Activated CD4-positive, alpha-beta T cell treated with anti-CD3 and anti-CD28 coated beads, Interleukin-2, amount 50 U/mL, for 1 hour (primary cell): ENCODE results near the gene TMEM87A.

Experiments used
- DNase-seq: peaks from one replicate; pipeline ENCODE4 v3.0.0-alpha.2; 2020

The TMEM87A gene

GRCh38 chr15:42199126-42199525 is 74.1 kb downstream of the TMEM87A start:
- DNase-seq = no peak

- no peak for DNase-seq
Measured at GRCh38 chr15:42198516-42198915, 74.7 kb downstream of the TMEM87A start.

GRCh38 chr15:42194513-42194912 is 78.7 kb downstream of the TMEM87A start:
- no peak for DNase-seq

- DNase-seq = no peak
Measured at GRCh38 chr15:42193383-42193782, 79.8 kb downstream of the TMEM87A start.

- no peak for DNase-seq
Measured at GRCh38 chr15:42191610-42192346, 81.5 kb downstream of the TMEM87A start.

- no peak for DNase-seq
Measured at GRCh38 chr15:42190370-42190769, 82.9 kb downstream of the TMEM87A start.

GRCh38 chr15:42185801-42186200 is 87.4 kb downstream of the TMEM87A start:
- DNase-seq = no peak

- no peak for DNase-seq
Measured at GRCh38 chr15:42184736-42185135, 88.5 kb downstream of the TMEM87A start.

GRCh38 chr15:42184296-42184695 is 88.9 kb downstream of the TMEM87A start:
- no peak for DNase-seq

GRCh38 chr15:42182961-42183360 is 90.3 kb downstream of the TMEM87A start:
- no peak for DNase-seq

- DNase-seq = no peak
Measured at GRCh38 chr15:42182328-42182886, 90.8 kb downstream of the TMEM87A start.

- DNase-seq = no peak
Measured at GRCh38 chr15:42178056-42178455, 95.2 kb downstream of the TMEM87A start.

- DNase-seq = no peak
Measured at GRCh38 chr15:42175671-42176070, 97.6 kb downstream of the TMEM87A start.

- no peak for DNase-seq
Measured at GRCh38 chr15:42172475-42172874, 100.8 kb downstream of the TMEM87A start.

GRCh38 chr15:42171795-42172194 is 101.4 kb downstream of the TMEM87A start:
- DNase-seq = no peak

GRCh38 chr15:42171122-42171521 is 102.1 kb downstream of the TMEM87A start:
- no peak for DNase-seq

GRCh38 chr15:42166225-42166940 is 106.8 kb downstream of the TMEM87A start:
- DNase-seq = no peak

- DNase-seq = no peak
Measured at GRCh38 chr15:42165106-42165505, 108.1 kb downstream of the TMEM87A start.

- no peak for DNase-seq
Measured at GRCh38 chr15:42163947-42164550, 109.2 kb downstream of the TMEM87A start.

- no peak for DNase-seq
Measured at GRCh38 chr15:42163291-42163690, 109.9 kb downstream of the TMEM87A start.
